ENCODE data around the gene FANCE.

FANCE gene

GRCh38 chr6:35480176-35480575, 28.0 kb downstream of the FANCE start:
- no peaks in the 10 kb centered on the region for H3K36me3 ChIP-seq (ENCODE audit: control insufficient read depth, low read length)
- peaks cover 11% of the 10 kb centered on the region for H3F3A ChIP-seq (ENCODE audit: control insufficient read depth, insufficient read depth)
- H3K27me3 ChIP-seq (ENCODE audit: control insufficient read depth, low read length) = peaks cover 37% of the 10 kb centered on the region
- H3K4me1 ChIP-seq (ENCODE audit: control insufficient read depth, low read length) = no peaks in the 10 kb centered on the region
- no peak overlapping the region for H3K27ac ChIP-seq (ENCODE audit: low read depth, low read length)
- H3K9me2 ChIP-seq (replicated peaks; ENCODE audit: control insufficient read depth, low read length) = no peaks in the 10 kb centered on the region
- H4K20me1 ChIP-seq (ENCODE audit: control insufficient read depth, insufficient read depth, low read depth, low read length) = 0 out of 2 replicates have a peak, but pooled peaks cover 4% of the 10 kb centered on the region
- no peak overlapping the region for H3K4me2 ChIP-seq (ENCODE audit: low read length)
- no peak overlapping the region for H3K4me3 ChIP-seq (ENCODE audit: low read length)
- H3K79me2 ChIP-seq (ENCODE audit: control insufficient read depth, low read length) = no peaks in the 10 kb centered on the region
- no peak for TF ChIP-seq EZH2phosphoT487 (IDR thresholded peaks at IDR 0.05; ENCODE audit: borderline replicate concordance, low read length)
- TF ChIP-seq, protein P1, sequence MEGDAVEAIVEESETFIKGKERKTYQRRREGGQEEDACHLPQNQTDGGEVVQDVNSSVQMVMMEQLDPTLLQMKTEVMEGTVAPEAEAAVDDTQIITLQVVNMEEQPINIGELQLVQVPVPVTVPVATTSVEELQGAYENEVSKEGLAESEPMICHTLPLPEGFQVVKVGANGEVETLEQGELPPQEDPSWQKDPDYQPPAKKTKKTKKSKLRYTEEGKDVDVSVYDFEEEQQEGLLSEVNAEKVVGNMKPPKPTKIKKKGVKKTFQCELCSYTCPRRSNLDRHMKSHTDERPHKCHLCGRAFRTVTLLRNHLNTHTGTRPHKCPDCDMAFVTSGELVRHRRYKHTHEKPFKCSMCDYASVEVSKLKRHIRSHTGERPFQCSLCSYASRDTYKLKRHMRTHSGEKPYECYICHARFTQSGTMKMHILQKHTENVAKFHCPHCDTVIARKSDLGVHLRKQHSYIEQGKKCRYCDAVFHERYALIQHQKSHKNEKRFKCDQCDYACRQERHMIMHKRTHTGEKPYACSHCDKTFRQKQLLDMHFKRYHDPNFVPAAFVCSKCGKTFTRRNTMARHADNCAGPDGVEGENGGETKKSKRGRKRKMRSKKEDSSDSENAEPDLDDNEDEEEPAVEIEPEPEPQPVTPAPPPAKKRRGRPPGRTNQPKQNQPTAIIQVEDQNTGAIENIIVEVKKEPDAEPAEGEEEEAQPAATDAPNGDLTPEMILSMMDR (IDR thresholded peaks at IDR 0.05; ENCODE audit: low read depth, low read length, poor library complexity, severe bottlenecking) = no peak
- H3K9me3 ChIP-seq (ENCODE audit: control insufficient read depth, insufficient read depth, low read length) = no peaks in the 10 kb centered on the region

- Histone ChIP-seq H3K27ac (ENCODE audit: low read depth, low read length) (no peak overlapping the region), H3K79me2 (ENCODE audit: control insufficient read depth, low read length) (no peaks in the 10 kb centered on the region), H3K36me3 (ENCODE audit: control insufficient read depth, low read length) (no peaks in the 10 kb centered on the region), H4K20me1 (ENCODE audit: control insufficient read depth, insufficient read depth, low read depth, low read length) (no peaks in the 10 kb centered on the region), H3K9me3 (ENCODE audit: control insufficient read depth, insufficient read depth, low read length) (no peaks in the 10 kb centered on the region), H3K4me1 (ENCODE audit: control insufficient read depth, low read length) (no peaks in the 10 kb centered on the region), H3K4me2 (ENCODE audit: low read length) (no peak overlapping the region), H3K9me2 (replicated peaks; ENCODE audit: control insufficient read depth, low read length) (no peaks in the 10 kb centered on the region), H3F3A (ENCODE audit: control insufficient read depth, insufficient read depth) (peaks cover 4% of the 10 kb centered on the region), H3K4me3 (ENCODE audit: low read length) (no peak overlapping the region), H3K27me3 (ENCODE audit: control insufficient read depth, low read length) (peaks cover 37% of the 10 kb centered on the region)
- TF ChIP-seq, protein P1 (IDR thresholded peaks at IDR 0.05; ENCODE audit: low read depth, low read length, poor library complexity, severe bottlenecking) = no peak
- TF ChIP-seq EZH2phosphoT487 (IDR thresholded peaks at IDR 0.05; ENCODE audit: borderline replicate concordance, low read length) = no peak
Measured at GRCh38 chr6:35481226-35481625, 29.1 kb downstream of the FANCE start.

GRCh38 chr6:35483062-35483461, 30.9 kb downstream of the FANCE start:
- Histone ChIP-seq H3K4me3 (ENCODE audit: low read length) (no peak overlapping the region), H3F3A (ENCODE audit: control insufficient read depth, insufficient read depth) (no peaks in the 10 kb centered on the region), H3K4me2 (ENCODE audit: low read length) (no peak overlapping the region), H3K9me2 (replicated peaks; ENCODE audit: control insufficient read depth, low read length) (no peaks in the 10 kb centered on the region), H3K36me3 (ENCODE audit: control insufficient read depth, low read length) (no peaks in the 10 kb centered on the region), H4K20me1 (ENCODE audit: control insufficient read depth, insufficient read depth, low read depth, low read length) (no peaks in the 10 kb centered on the region), H3K4me1 (ENCODE audit: control insufficient read depth, low read length) (no peaks in the 10 kb centered on the region), H3K27me3 (ENCODE audit: control insufficient read depth, low read length) (peaks cover 46% of the 10 kb centered on the region), H3K79me2 (ENCODE audit: control insufficient read depth, low read length) (no peaks in the 10 kb centered on the region), H3K9me3 (ENCODE audit: control insufficient read depth, insufficient read depth, low read length) (no peaks in the 10 kb centered on the region), H3K27ac (ENCODE audit: low read depth, low read length) (no peak overlapping the region)
- TF ChIP-seq EZH2phosphoT487 (IDR thresholded peaks at IDR 0.05; ENCODE audit: borderline replicate concordance, low read length) = no peak
- TF ChIP-seq, protein P1 (IDR thresholded peaks at IDR 0.05; ENCODE audit: low read depth, low read length, poor library complexity, severe bottlenecking) = no peak

Data from DOHH2 (cell line).